HG03460 (cell line): ENCODE data around the gene TMEM127.
"Not testable (repeated sequence)": the region's sequence is repeated elsewhere in the genome, so short reads cannot be mapped to it uniquely, and the experiment has no call there.

ENCODE experiments used
- ATAC-seq: cut with Tn5 transposase; IDR thresholded peaks from one replicate; pipeline ENCODE4 v1.9.1; 2021; ENCODE audit not compliant: unreplicated experiment

The TMEM127 gene

GRCh38 chr2:96265840-96266679, at the start of gene TMEM127, which contains the start of gene CIAO1:
Gene TMEM127 (minus strand): TSS chr2:96265997. CDS start chr2:96265381, 616 bp downstream.
Gene CIAO1 (plus strand): TSS chr2:96266225. CDS start chr2:96266351, 126 bp downstream.
- ATAC-seq = peak; percentile 89

- ATAC-seq = no peak
Observed at GRCh38 chr2:96315005-96315399, 49.2 kb upstream of the TMEM127 start.

- no peak for ATAC-seq
Observed at GRCh38 chr2:96308248-96308647, 42.5 kb upstream of the TMEM127 start.

GRCh38 chr2:96306370-96306769, 40.6 kb upstream of the TMEM127 start:
- ATAC-seq = no peak

- no peak for ATAC-seq
Observed at GRCh38 chr2:96305979-96306308, 40.1 kb upstream of the TMEM127 start.

GRCh38 chr2:96305091-96305978, 39.5 kb upstream of the TMEM127 start, which contains the start of gene SNRNP200:
Gene SNRNP200 (minus strand): TSS chr2:96305546. CDS start chr2:96305437, 109 bp downstream.
- peak; percentile 93 for ATAC-seq

GRCh38 chr2:96304606-96305005, 38.8 kb upstream of the TMEM127 start:
- ATAC-seq = no peak

- no peak for ATAC-seq
Observed at GRCh38 chr2:96301865-96302264, 36.1 kb upstream of the TMEM127 start.

GRCh38 chr2:96296925-96297324, 31.1 kb upstream of the TMEM127 start:
- ATAC-seq = no peak

GRCh38 chr2:96294271-96294670, 28.5 kb upstream of the TMEM127 start:
- ATAC-seq = not testable (repeated sequence)

- ATAC-seq = no peak
Observed at GRCh38 chr2:96291751-96292150, 26.0 kb upstream of the TMEM127 start.

- ATAC-seq = no peak
Observed at GRCh38 chr2:96287273-96287856, 21.6 kb upstream of the TMEM127 start.

GRCh38 chr2:96276787-96277499, 11.1 kb upstream of the TMEM127 start:
- no peak for ATAC-seq

- ATAC-seq = no peak
Observed at GRCh38 chr2:96274355-96275056, 8.7 kb upstream of the TMEM127 start.

- no peak for ATAC-seq
Observed at GRCh38 chr2:96273763-96274162, 8.0 kb upstream of the TMEM127 start.

- no peak for ATAC-seq
Observed at GRCh38 chr2:96271995-96272394, 6.2 kb upstream of the TMEM127 start.

GRCh38 chr2:96267159-96267971, 1.6 kb upstream of the TMEM127 start:
- ATAC-seq = no peak

GRCh38 chr2:96265349-96265839, 403 bp downstream of the TMEM127 start:
- peak; percentile 17 for ATAC-seq
